Right lobe of liver (tissue), 4 donors: ENCODE data around the gene MRPL20.

Experiments
- CTCF ChIP-seq, 4 donors: fragments of 200-600 bp in 3 of 4; fragments of 450-650 bp in 1 of 4; IDR thresholded peaks; one replicate each; pipeline versions ENCODE4 v1.5.1 to v1.8.0; 2016 to 2022; ENCODE audit warnings: antibody characterized with exemption in 4 of 4, mild to moderate bottlenecking in 2 of 4
- POLR2A ChIP-seq: fragments of 450-650 bp; IDR thresholded peaks from one replicate; pipeline ENCODE4 v1.6.1; 2017; ENCODE audit warnings: antibody characterized with exemption, mild to moderate bottlenecking
- donor health status: DM: no; HTN: no; CAD: no.
- donor health status: DM: no; HTN: no; CAD: no.
- donor health status: DM: no; HTN: yes; CAD: no.

DNA sequence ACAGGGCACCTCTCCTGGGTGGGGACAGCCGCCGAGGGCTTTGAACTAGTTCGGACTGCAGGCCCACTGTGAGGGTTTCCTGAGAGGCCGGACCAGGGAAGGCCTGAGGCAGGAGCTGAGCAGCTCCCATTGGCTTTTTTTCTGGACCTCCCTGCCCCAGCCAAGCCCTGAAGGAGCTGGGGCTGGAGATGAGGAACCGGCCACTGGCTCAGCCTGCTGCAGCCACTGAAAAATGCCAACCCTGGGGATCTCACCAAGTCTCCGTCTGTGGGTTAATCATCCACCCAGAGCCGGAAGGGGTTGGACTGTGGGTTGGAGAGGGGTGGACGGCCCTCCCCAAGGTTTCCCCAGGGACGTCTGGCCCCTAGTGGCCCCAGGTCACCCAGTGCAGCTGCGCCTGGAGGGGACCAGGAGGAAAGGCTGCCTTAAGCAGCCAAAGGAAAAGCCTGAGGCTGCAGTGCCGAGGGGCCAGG is 30.8 kb upstream of the MRPL20 start:
- TF ChIP-seq CTCF (IDR thresholded peaks at IDR 0.05) (peak; percentile 24 to 33 (median 30)), POLR2A (peak; percentile 72)
